A549 (cell line): ENCODE results near the gene KCNQ1. TPM values are rescaled to one million over a fixed set of nuclear protein-coding genes. Genes with fewer than 3 reads are reported as not detected.

Experiments
- ATAC-seq, 2 experiments: fragments of 200-7000 bp in 1 of 2; fragments of >200 bp in 1 of 2; cut with Nextera tagmentation in 1 of 2; cut with Tn5 transposase in 1 of 2; 3 replicates each; pipeline versions ENCODE4 v1.8.0 to v1.9.1; 2018 to 2020; ENCODE audit warnings: mild to moderate bottlenecking in 1 of 2, moderate library complexity in 1 of 2
- CTCF ChIA-PET: fragments of 300-600 bp; sonication (Branson Sonifier 250); formaldehyde crosslinking; extraction: SDS; loops from one replicate; lab custom pipeline; 2021; ENCODE audit warnings: antibody characterized with exemption, inconsistent platforms; lab: Yijun Ruan, JAX
- POLR2A ChIA-PET: fragments of 350-600 bp; formaldehyde crosslinking; extraction: SDS; loops from one replicate; lab custom pipeline; 2021; ENCODE audit warnings: antibody characterized with exemption, inconsistent platforms; lab: Yijun Ruan, JAX
- DNase-seq, 2 experiments: peaks; one replicate each; pipeline versions ENCODE4 v3.0.0 to v3.0.0-alpha.2; 2011 to 2016; ENCODE audit warnings: low read depth in 1 of 2, low spot score in 1 of 2
- FAIRE-seq: peaks from 2 replicates; lab custom pipeline; 2011; peaks lifted over from hg19 to GRCh38; lab: Jason Lieb, UNC
- H3K27ac ChIP-seq, 2 experiments: fragments of >200 bp; sonication (Bioruptor Twin); formaldehyde crosslinking; 3 replicates each; pipeline ENCODE4 v1.5.1; 2016 to 2017
- H3K4me1 ChIP-seq: fragments of >200 bp; sonication (Bioruptor Twin); formaldehyde crosslinking; 3 replicates; pipeline ENCODE4 v1.6.1; 2016
- H3K4me2 ChIP-seq: fragments of >200 bp; sonication (Bioruptor Twin); formaldehyde crosslinking; 3 replicates; pipeline ENCODE4 v1.6.1; 2016
- H3K4me3 ChIP-seq: fragments of >200 bp; sonication (Bioruptor Twin); formaldehyde crosslinking; 3 replicates; pipeline ENCODE4 v1.5.1; 2016
- H3K9me3 ChIP-seq: fragments of >200 bp; sonication (Bioruptor Twin); formaldehyde crosslinking; 3 replicates; pipeline ENCODE4 v1.6.1; 2016
- EHMT2 ChIP-seq: fragments of 200-600 bp; sonication (generic); IDR thresholded peaks from 2 replicates; pipeline ENCODE4 v1.6.1; 2016; ENCODE audit warnings: antibody characterized with exemption, low read depth, mild to moderate bottlenecking, moderate library complexity
- FOSL2 ChIP-seq, 2 experiments: fragments of 450-650 bp in 1 of 2; fragments of >200 bp in 1 of 2; sonication (Bioruptor Twin) in 1 of 2; formaldehyde crosslinking; IDR thresholded peaks; 2 replicates each; pipeline versions ENCODE4 v1.5.0 to v1.6.1; 2016 to 2020; ENCODE audit warnings: mild to moderate bottlenecking in 1 of 2, moderate library complexity in 1 of 2
- FOXS1 ChIP-seq: fragments of 250-450 bp; sonication (Bioruptor Pico); IDR thresholded peaks from 2 replicates; pipeline ENCODE4 v1.5.0; 2020; ENCODE audit warnings: mild to moderate bottlenecking, moderate library complexity
- HEYL ChIP-seq: fragments of 250-450 bp; sonication (Bioruptor Pico); IDR thresholded peaks from 2 replicates; pipeline ENCODE4 v1.8.0; 2021; ENCODE audit warnings: mild to moderate bottlenecking, moderate library complexity
- KDM1A ChIP-seq: fragments of 200-600 bp; sonication (generic); IDR thresholded peaks from 2 replicates; pipeline ENCODE4 v1.6.1; 2016; ENCODE audit warnings: low read depth, mild to moderate bottlenecking
- KDM5A ChIP-seq: fragments of 200-600 bp; sonication (generic); IDR thresholded peaks from 2 replicates; pipeline ENCODE4 v1.6.1; 2016; ENCODE audit warnings: antibody characterized with exemption, mild to moderate bottlenecking
- MAZ ChIP-seq: fragments of 150-350 bp; IDR thresholded peaks from 2 replicates; pipeline ENCODE4 v1.6.1; 2014; ENCODE audit warnings: antibody characterized with exemption, low read depth, low read length, borderline replicate concordance
- NPAS2 ChIP-seq: fragments of 250-450 bp; sonication (Bioruptor Pico); IDR thresholded peaks from 2 replicates; pipeline ENCODE4 v1.8.0; 2022; ENCODE audit warnings: mild to moderate bottlenecking, moderate library complexity, borderline replicate concordance
- NR3C1 ChIP-seq: fragments of >200 bp; sonication (Bioruptor Twin); formaldehyde crosslinking; IDR thresholded peaks from 3 replicates; pipeline ENCODE4 v1.6.1; 2017
- POLR2AphosphoS2 ChIP-seq: conservative IDR thresholded peaks from 2 replicates; pipeline ENCODE4 v1.6.1; 2012; ENCODE audit warnings: low read length, improper control_type of control experiment, inconsistent platforms
- RAD21 ChIP-seq, 2 experiments: fragments of >200 bp in 1 of 2; sonication (Bioruptor Twin) in 1 of 2; formaldehyde crosslinking in 1 of 2; IDR thresholded peaks in 1 of 2; conservative IDR thresholded peaks in 1 of 2; 2 replicates in 1 of 2; 3 replicates in 1 of 2; pipeline ENCODE4 v1.6.1; 2012 to 2018; ENCODE audit warnings: inconsistent platforms in 1 of 2
- RARB ChIP-seq: fragments of 250-450 bp; sonication (Bioruptor Pico); IDR thresholded peaks from 2 replicates; pipeline ENCODE4 v1.8.0; 2021; ENCODE audit warnings: mild to moderate bottlenecking, moderate library complexity
- RCOR1 ChIP-seq: fragments of 150-350 bp; IDR thresholded peaks from 2 replicates; pipeline ENCODE4 v1.6.1; 2014; ENCODE audit warnings: antibody characterized with exemption, low read length, low read depth
- RFX5 ChIP-seq: fragments of 450-650 bp; IDR thresholded peaks from 2 replicates; pipeline ENCODE4 v1.7.1; 2014; ENCODE audit warnings: antibody characterized with exemption, mild to moderate bottlenecking, moderate library complexity
- ZFP36 ChIP-seq: fragments of 450-650 bp; IDR thresholded peaks from 2 replicates; pipeline ENCODE4 v1.6.1; 2014; ENCODE audit warnings: borderline replicate concordance; ENCODE audit not compliant: partially characterized antibody
- WGBS: methylation state at CpG from one replicate; pipeline ENCODE4 v1.1.6; 2017; ENCODE audit errors: missing lambda C conversion rate; 5-methylcytosine and 5-hydroxymethylcytosine counted together
- polyA plus RNA-seq, 4 experiments: library from polyadenylated mRNA; depleted of rRNA in 3 of 4; stranded (reverse); fragments of >200 nt; fragmentation: RNase III in 1 of 4; extraction: RNeasy Plus Mini Kit Qiagen cat#74134 plus additional on column Dnase treatment in 1 of 4; gene quantifications; 2 replicates in 3 of 4; 3 replicates in 1 of 4; pipeline ENCODE4 v1.2.3, GENCODE V29; 2011 to 2017
- TF ChIP-seq, protein P1 (sequence below): fragments of 250-450 bp; sonication (Bioruptor Pico); IDR thresholded peaks from 2 replicates; pipeline ENCODE4 v1.5.0; 2020; ENCODE audit warnings: low read depth, mild to moderate bottlenecking, moderate library complexity
- TF ChIP-seq, protein P2 (sequence below): fragments of 200-600 bp; sonication (generic); IDR thresholded peaks from 2 replicates; pipeline ENCODE4 v1.6.1; 2016; ENCODE audit warnings: antibody characterized with exemption, mild to moderate bottlenecking, moderate library complexity
- TF ChIP-seq, protein P3 (sequence below): IDR thresholded peaks from 2 replicates; pipeline ENCODE4 v1.6.1; 2012; ENCODE audit warnings: low read depth, borderline replicate concordance
- TF ChIP-seq, protein P4 (sequence below): fragments of >200 bp; sonication (Bioruptor Twin); formaldehyde crosslinking; IDR thresholded peaks from 2 replicates; pipeline ENCODE4 v1.6.1; 2016
- TF ChIP-seq, protein P5 (sequence below): IDR thresholded peaks from 2 replicates; pipeline ENCODE4 v1.6.1; 2012

The KCNQ1 gene
- polyA plus RNA-seq, 2 of the 4 experiments (the other 2 are of a cell fraction), result 0.14 to 0.17 TPM

DNA sequence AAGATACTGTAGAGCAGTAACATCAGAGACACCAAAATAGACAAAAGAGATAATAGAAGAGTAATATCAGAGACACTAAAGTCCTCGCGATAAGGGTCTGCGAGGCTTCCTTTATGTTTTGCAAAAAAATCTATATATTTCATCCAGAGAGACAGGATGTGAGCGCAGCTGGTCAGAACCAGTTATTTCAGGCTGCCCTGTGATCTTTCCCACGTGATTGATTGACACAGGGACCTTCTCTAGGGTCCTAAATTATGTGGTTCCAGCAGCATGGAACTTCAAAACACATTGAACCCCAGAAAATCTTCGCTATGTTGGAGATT is 118.0 kb downstream of the KCNQ1 start:
- ATAC-seq (no peak), FAIRE-seq (no peak), DNase-seq (no peak)
- POLR2A ChIA-PET, result no interaction called here
- H3K4me3 ChIP-seq, result no peak overlapping the region
- no peak for TF ChIP-seq RCOR1
- TF ChIP-seq NPAS2 (CRISPR knock-in tag), result no peak
- TF ChIP-seq POLR2AphosphoS2, result no peak
- no peak for TF ChIP-seq EHMT2
- TF ChIP-seq HEYL (CRISPR knock-in tag), result no peak
- TF ChIP-seq NR3C1, result no peak
- TF ChIP-seq FOSL2 (IDR thresholded peaks at IDR 0.05), result no peak
- TF ChIP-seq FOSL2 (CRISPR knock-in tag; IDR thresholded peaks at IDR 0.05), result no peak
- TF ChIP-seq, protein P1, sequence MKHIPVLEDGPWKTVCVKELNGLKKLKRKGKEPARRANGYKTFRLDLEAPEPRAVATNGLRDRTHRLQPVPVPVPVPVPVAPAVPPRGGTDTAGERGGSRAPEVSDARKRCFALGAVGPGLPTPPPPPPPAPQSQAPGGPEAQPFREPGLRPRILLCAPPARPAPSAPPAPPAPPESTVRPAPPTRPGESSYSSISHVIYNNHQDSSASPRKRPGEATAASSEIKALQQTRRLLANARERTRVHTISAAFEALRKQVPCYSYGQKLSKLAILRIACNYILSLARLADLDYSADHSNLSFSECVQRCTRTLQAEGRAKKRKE (CRISPR knock-in tag), result no peak
- TF ChIP-seq, protein P2, sequence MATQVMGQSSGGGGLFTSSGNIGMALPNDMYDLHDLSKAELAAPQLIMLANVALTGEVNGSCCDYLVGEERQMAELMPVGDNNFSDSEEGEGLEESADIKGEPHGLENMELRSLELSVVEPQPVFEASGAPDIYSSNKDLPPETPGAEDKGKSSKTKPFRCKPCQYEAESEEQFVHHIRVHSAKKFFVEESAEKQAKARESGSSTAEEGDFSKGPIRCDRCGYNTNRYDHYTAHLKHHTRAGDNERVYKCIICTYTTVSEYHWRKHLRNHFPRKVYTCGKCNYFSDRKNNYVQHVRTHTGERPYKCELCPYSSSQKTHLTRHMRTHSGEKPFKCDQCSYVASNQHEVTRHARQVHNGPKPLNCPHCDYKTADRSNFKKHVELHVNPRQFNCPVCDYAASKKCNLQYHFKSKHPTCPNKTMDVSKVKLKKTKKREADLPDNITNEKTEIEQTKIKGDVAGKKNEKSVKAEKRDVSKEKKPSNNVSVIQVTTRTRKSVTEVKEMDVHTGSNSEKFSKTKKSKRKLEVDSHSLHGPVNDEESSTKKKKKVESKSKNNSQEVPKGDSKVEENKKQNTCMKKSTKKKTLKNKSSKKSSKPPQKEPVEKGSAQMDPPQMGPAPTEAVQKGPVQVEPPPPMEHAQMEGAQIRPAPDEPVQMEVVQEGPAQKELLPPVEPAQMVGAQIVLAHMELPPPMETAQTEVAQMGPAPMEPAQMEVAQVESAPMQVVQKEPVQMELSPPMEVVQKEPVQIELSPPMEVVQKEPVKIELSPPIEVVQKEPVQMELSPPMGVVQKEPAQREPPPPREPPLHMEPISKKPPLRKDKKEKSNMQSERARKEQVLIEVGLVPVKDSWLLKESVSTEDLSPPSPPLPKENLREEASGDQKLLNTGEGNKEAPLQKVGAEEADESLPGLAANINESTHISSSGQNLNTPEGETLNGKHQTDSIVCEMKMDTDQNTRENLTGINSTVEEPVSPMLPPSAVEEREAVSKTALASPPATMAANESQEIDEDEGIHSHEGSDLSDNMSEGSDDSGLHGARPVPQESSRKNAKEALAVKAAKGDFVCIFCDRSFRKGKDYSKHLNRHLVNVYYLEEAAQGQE, result no peak
- TF ChIP-seq KDM5A, result no peak
- TF ChIP-seq RFX5, result no peak
- TF ChIP-seq, protein P3, sequence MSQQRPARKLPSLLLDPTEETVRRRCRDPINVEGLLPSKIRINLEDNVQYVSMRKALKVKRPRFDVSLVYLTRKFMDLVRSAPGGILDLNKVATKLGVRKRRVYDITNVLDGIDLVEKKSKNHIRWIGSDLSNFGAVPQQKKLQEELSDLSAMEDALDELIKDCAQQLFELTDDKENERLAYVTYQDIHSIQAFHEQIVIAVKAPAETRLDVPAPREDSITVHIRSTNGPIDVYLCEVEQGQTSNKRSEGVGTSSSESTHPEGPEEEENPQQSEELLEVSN, result no peak
- TF ChIP-seq, protein P4, sequence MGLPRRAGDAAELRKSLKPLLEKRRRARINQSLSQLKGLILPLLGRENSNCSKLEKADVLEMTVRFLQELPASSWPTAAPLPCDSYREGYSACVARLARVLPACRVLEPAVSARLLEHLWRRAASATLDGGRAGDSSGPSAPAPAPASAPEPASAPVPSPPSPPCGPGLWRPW, result no peak
- TF ChIP-seq ZFP36, result no peak
- no peak for TF ChIP-seq FOXS1 (CRISPR knock-in tag)
- TF ChIP-seq RARB (CRISPR knock-in tag), result no peak
- no peak for TF ChIP-seq KDM1A
- no peak for TF ChIP-seq RAD21 (conservative IDR thresholded peaks at IDR 0.05 in 1 of 2, IDR thresholded peaks at IDR 0.05 in 1 of 2)
- TF ChIP-seq, protein P5, sequence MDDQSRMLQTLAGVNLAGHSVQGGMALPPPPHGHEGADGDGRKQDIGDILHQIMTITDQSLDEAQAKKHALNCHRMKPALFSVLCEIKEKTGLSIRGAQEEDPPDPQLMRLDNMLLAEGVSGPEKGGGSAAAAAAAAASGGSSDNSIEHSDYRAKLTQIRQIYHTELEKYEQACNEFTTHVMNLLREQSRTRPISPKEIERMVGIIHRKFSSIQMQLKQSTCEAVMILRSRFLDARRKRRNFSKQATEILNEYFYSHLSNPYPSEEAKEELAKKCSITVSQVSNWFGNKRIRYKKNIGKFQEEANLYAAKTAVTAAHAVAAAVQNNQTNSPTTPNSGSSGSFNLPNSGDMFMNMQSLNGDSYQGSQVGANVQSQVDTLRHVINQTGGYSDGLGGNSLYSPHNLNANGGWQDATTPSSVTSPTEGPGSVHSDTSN, result no peak
- no peak for TF ChIP-seq MAZ
- CTCF ChIA-PET, result interaction anchor here (1.0 to 1.2 kb wide), 2 partner anchors 13 to 327 kb away, joined by 3 to 4 read pairs; no protein-coding TSS in a partner anchor
- H3K27ac ChIP-seq, result no peak overlapping the region
- no peak overlapping the region for H3K4me2 ChIP-seq
- no peaks in the 10 kb centered on the region for H3K9me3 ChIP-seq
- no peaks in the 10 kb centered on the region for H3K4me1 ChIP-seq
- 82% methylated on average over 6 of the region's 6 CpGs for WGBS
